ENCODE results near the gene GNAQ.

Gene GNAQ

GRCh38 chr9:77834898-77835488 lies 196.6 kb downstream of the GNAQ start:
- DNase-seq = no peak

GRCh38 chr9:77833561-77834429 lies 197.8 kb downstream of the GNAQ start:
- DNase-seq = no peak

- DNase-seq = no peak
These were observed 199.0 kb downstream of the GNAQ start for GRCh38 chr9:77832639-77833038.

- no peak for DNase-seq
These were observed 199.8 kb downstream of the GNAQ start for GRCh38 chr9:77831781-77832180.

GRCh38 chr9:77830618-77831285 lies 200.9 kb downstream of the GNAQ start:
- DNase-seq = no peak

- no peak for DNase-seq
These were observed 202.2 kb downstream of the GNAQ start for GRCh38 chr9:77829420-77829819.

- DNase-seq = no peak
These were observed 204.4 kb downstream of the GNAQ start for GRCh38 chr9:77827104-77827784.

- no peak for DNase-seq
These were observed 205.0 kb downstream of the GNAQ start for GRCh38 chr9:77826621-77827020.

GRCh38 chr9:77826116-77826515 lies 205.5 kb downstream of the GNAQ start:
- no peak for DNase-seq

- no peak for DNase-seq
These were observed 206.2 kb downstream of the GNAQ start for GRCh38 chr9:77825361-77825760.

- no peak for DNase-seq
These were observed 211.2 kb downstream of the GNAQ start for GRCh38 chr9:77820293-77820954.

- DNase-seq = no peak
These were observed 212.0 kb downstream of the GNAQ start for GRCh38 chr9:77819657-77820056.

- no peak for DNase-seq
These were observed 213.9 kb downstream of the GNAQ start for GRCh38 chr9:77817590-77818311.

GRCh38 chr9:77816641-77817341 lies 214.8 kb downstream of the GNAQ start:
- no peak for DNase-seq

GRCh38 chr9:77815260-77815659 lies 216.4 kb downstream of the GNAQ start:
- DNase-seq = no peak

- DNase-seq = no peak
These were observed 219.8 kb downstream of the GNAQ start for GRCh38 chr9:77811832-77812231.

- no peak for DNase-seq
These were observed 220.9 kb downstream of the GNAQ start for GRCh38 chr9:77810637-77811119.

- no peak for DNase-seq
These were observed 221.6 kb downstream of the GNAQ start for GRCh38 chr9:77810047-77810446.

- no peak for DNase-seq
These were observed 222.1 kb downstream of the GNAQ start for GRCh38 chr9:77809552-77809951.

GRCh38 chr9:77808751-77809081 lies 222.9 kb downstream of the GNAQ start:
- no peak for DNase-seq
